IMR-90 (cell line): Measurements from ENCODE around the gene MIEF2. TPM values are rescaled to one million over a fixed set of nuclear protein-coding genes. Genes with fewer than 3 reads are reported as not detected.

Source experiments
- ATAC-seq: fragments of 200-7000 bp; cut with Tn5 transposase; 2 replicates; pipeline ENCODE4 v1.9.1; 2020; ENCODE audit warnings: low read depth, mild to moderate bottlenecking, moderate library complexity
- BruUV-seq: library from RNA; stranded (reverse); fragments of 400-500 nt; replicated peaks from 2 replicates; lab custom pipeline; 2021; lab: Mats Ljungman, UMichigan
- CTCF ChIA-PET: fragments of 300-600 bp; formaldehyde crosslinking; extraction: SDS; loops from one replicate; lab custom pipeline; 2021; ENCODE audit warnings: antibody characterized with exemption; lab: Yijun Ruan, JAX
- POLR2A ChIA-PET: fragments of 300-600 bp; sonication (Branson Sonifier 250); formaldehyde crosslinking; loops from one replicate; lab custom pipeline; 2022; ENCODE audit warnings: antibody characterized with exemption; ENCODE audit not compliant: unreplicated experiment; lab: Charles Lee
- DNase-seq: peaks from one replicate; pipeline ENCODE4 v3.0.0; 2013
- H2AFZ ChIP-seq: replicated peaks from 2 replicates; pipeline ENCODE3; 2013; ENCODE audit warnings: low read length, mild to moderate bottlenecking; ENCODE audit not compliant: poor library complexity
- H2AK5ac ChIP-seq: 2 replicates; pipeline ENCODE4 v1.6.1; 2013; ENCODE audit warnings: low read depth, low read length, inconsistent platforms
- H2AK9ac ChIP-seq: replicated peaks from 2 replicates; pipeline ENCODE3; 2013; ENCODE audit warnings: mild to moderate bottlenecking, low read depth, low read length, moderate library complexity; ENCODE audit not compliant: poor library complexity
- H2BK120ac ChIP-seq: 2 replicates; pipeline ENCODE4 v1.6.1; 2013; ENCODE audit warnings: low read depth, low read length, inconsistent platforms
- H2BK15ac ChIP-seq: 3 replicates; pipeline ENCODE4 v1.6.1; 2013; ENCODE audit warnings: low read depth, low read length, inconsistent platforms
- H2BK20ac ChIP-seq: 2 replicates; pipeline ENCODE4 v1.6.1; 2013; ENCODE audit warnings: low read depth, mild to moderate bottlenecking, inconsistent platforms, low read length, moderate library complexity
- H2BK5ac ChIP-seq: 2 replicates; pipeline ENCODE4 v1.6.1; 2013; ENCODE audit warnings: mild to moderate bottlenecking, low read depth, low read length, inconsistent platforms; ENCODE audit not compliant: poor library complexity, severe bottlenecking
- H3K14ac ChIP-seq: replicated peaks from 2 replicates; pipeline ENCODE4 v1.6.1; 2013; ENCODE audit warnings: low read depth, low read length, inconsistent platforms
- H3K18ac ChIP-seq: 2 replicates; pipeline ENCODE4 v1.6.1; 2013; ENCODE audit warnings: low read depth, low read length, control low read depth
- H3K23ac ChIP-seq: 2 replicates; pipeline ENCODE4 v1.6.1; 2013; ENCODE audit warnings: low read depth, low read length, inconsistent platforms
- H3K27ac ChIP-seq: 2 replicates; pipeline ENCODE4 v1.5.1; 2013; ENCODE audit warnings: mild to moderate bottlenecking, control low read depth, low read length; ENCODE audit not compliant: insufficient read depth
- H3K27me3 ChIP-seq: 2 replicates; pipeline ENCODE4 v1.6.1; 2013; ENCODE audit warnings: low read length; ENCODE audit not compliant: control insufficient read depth, insufficient read depth
- H3K36me3 ChIP-seq: 2 replicates; pipeline ENCODE4 v1.6.1; 2013; ENCODE audit warnings: low read length, mixed read lengths; ENCODE audit not compliant: control insufficient read depth, insufficient read depth
- H3K4ac ChIP-seq: 2 replicates; pipeline ENCODE4 v1.6.1; 2013; ENCODE audit warnings: low read depth, low read length, inconsistent platforms
- H3K4me1 ChIP-seq: 2 replicates; pipeline ENCODE4 v1.6.1; 2013; ENCODE audit warnings: low read length, mixed read lengths; ENCODE audit not compliant: control insufficient read depth, insufficient read depth
- H3K4me2 ChIP-seq: 2 replicates; pipeline ENCODE4 v1.6.1; 2013; ENCODE audit warnings: low read depth, mild to moderate bottlenecking, control low read depth, low read length, moderate library complexity
- H3K4me3 ChIP-seq: 2 replicates; pipeline ENCODE4 v1.5.1; 2013; ENCODE audit warnings: low read depth, mild to moderate bottlenecking, control low read depth, low read length, moderate library complexity; ENCODE audit not compliant: insufficient read depth
- H3K56ac ChIP-seq: 2 replicates; pipeline ENCODE4 v1.6.1; 2013; ENCODE audit warnings: low read length, inconsistent platforms; ENCODE audit not compliant: insufficient read depth; ENCODE audit errors: extremely low read depth
- H3K79me1 ChIP-seq, 2 experiments: 2 replicates each; pipeline ENCODE4 v1.6.1; 2013; ENCODE audit warnings: low read length in 2 of 2, inconsistent platforms in 1 of 2, low read depth in 1 of 2
- H3K9ac ChIP-seq: 2 replicates; pipeline ENCODE4 v1.6.1; 2013; ENCODE audit warnings: low read depth, low read length, control low read depth
- H3K9me1 ChIP-seq: 2 replicates; pipeline ENCODE4 v1.6.1; 2013; ENCODE audit warnings: low read length, inconsistent platforms; ENCODE audit not compliant: insufficient read depth
- H3K9me3 ChIP-seq: 2 replicates; pipeline ENCODE4 v1.6.1; 2013; ENCODE audit warnings: low read length; ENCODE audit not compliant: control insufficient read depth, insufficient read depth
- H4K20me1 ChIP-seq: 2 replicates; pipeline ENCODE4 v1.6.1; 2013; ENCODE audit warnings: low read length, inconsistent platforms; ENCODE audit not compliant: insufficient read depth
- H4K5ac ChIP-seq: 2 replicates; pipeline ENCODE4 v1.6.1; 2013; ENCODE audit warnings: mild to moderate bottlenecking, low read depth, low read length, control low read depth
- H4K8ac ChIP-seq, 2 experiments: 2 replicates each; pipeline ENCODE4 v1.6.1; 2013; ENCODE audit warnings: low read depth in 2 of 2, low read length in 2 of 2, control low read depth in 1 of 2, inconsistent platforms in 1 of 2
- H4K91ac ChIP-seq: 2 replicates; pipeline ENCODE4 v1.6.1; 2013; ENCODE audit warnings: low read depth, low read length, inconsistent platforms; ENCODE audit not compliant: insufficient read depth
- BHLHE40 ChIP-seq: fragments of 150-350 bp; IDR thresholded peaks from 2 replicates; pipeline ENCODE4 v1.6.1; 2016; ENCODE audit warnings: mild to moderate bottlenecking, low read depth, low read length
- CEBPB ChIP-seq: IDR thresholded peaks from 2 replicates; pipeline ENCODE4 v1.6.1; 2012; ENCODE audit warnings: low read depth, low read length, improper control_type of control experiment
- CHD1 ChIP-seq: IDR thresholded peaks from 2 replicates; pipeline ENCODE4 v1.6.1; 2012; ENCODE audit warnings: low read depth, low read length, improper control_type of control experiment
- CTCF ChIP-seq: conservative IDR thresholded peaks from 2 replicates; pipeline ENCODE4 v1.5.1; 2012; ENCODE audit warnings: mild to moderate bottlenecking, low read depth, low read length, improper control_type of control experiment
- ELK1 ChIP-seq: fragments of 150-350 bp; IDR thresholded peaks from 2 replicates; pipeline ENCODE4 v1.6.1; 2016; ENCODE audit warnings: low read depth, mild to moderate bottlenecking, low read length, moderate library complexity, borderline replicate concordance
- FOS ChIP-seq: fragments of 150-350 bp; IDR thresholded peaks from 2 replicates; pipeline ENCODE4 v1.6.1; 2016; ENCODE audit warnings: low read depth, low read length
- MAFK ChIP-seq: IDR thresholded peaks from 2 replicates; pipeline ENCODE4 v1.6.1; 2012; ENCODE audit warnings: low read depth, low read length, improper control_type of control experiment
- MAZ ChIP-seq: IDR thresholded peaks from 2 replicates; pipeline ENCODE4 v1.6.1; 2012; ENCODE audit warnings: low read depth, mild to moderate bottlenecking, low read length, improper control_type of control experiment, moderate library complexity, borderline replicate concordance
- MXI1 ChIP-seq: IDR thresholded peaks from 2 replicates; pipeline ENCODE4 v1.6.1; 2012; ENCODE audit warnings: low read depth, mild to moderate bottlenecking, low read length, moderate library complexity, borderline replicate concordance
- NFE2L2 ChIP-seq: fragments of 150-350 bp; IDR thresholded peaks from 2 replicates; pipeline ENCODE4 v1.6.1; 2016; ENCODE audit warnings: low read depth, mild to moderate bottlenecking, low read length
- POLR2A ChIP-seq: IDR thresholded peaks from 2 replicates; pipeline ENCODE4 v1.6.1; 2012; ENCODE audit warnings: mild to moderate bottlenecking, low read depth, low read length
- RAD21 ChIP-seq: IDR thresholded peaks from 2 replicates; pipeline ENCODE4 v1.6.1; 2012; ENCODE audit warnings: low read length, improper control_type of control experiment
- RCOR1 ChIP-seq: IDR thresholded peaks from 2 replicates; pipeline ENCODE4 v1.6.1; 2012; ENCODE audit warnings: mild to moderate bottlenecking, low read length, improper control_type of control experiment; ENCODE audit not compliant: insufficient replicate concordance
- RFX5 ChIP-seq: IDR thresholded peaks from 2 replicates; pipeline ENCODE4 v1.8.0; 2012; ENCODE audit warnings: low read depth, mild to moderate bottlenecking, low read length, moderate library complexity
- SMC3 ChIP-seq: fragments of 150-350 bp; IDR thresholded peaks from 2 replicates; pipeline ENCODE4 v1.6.1; 2016; ENCODE audit warnings: low read depth, mild to moderate bottlenecking, antibody characterized with exemption, low read length, moderate library complexity
- USF2 ChIP-seq: fragments of 150-350 bp; IDR thresholded peaks from 2 replicates; pipeline ENCODE4 v1.6.1; 2017; ENCODE audit warnings: mild to moderate bottlenecking, antibody characterized with exemption, low read length, low read depth
- WGBS, 2 experiments: methylation state at CpG; one replicate each; pipeline versions ENCODE4 v1.1.5 to v1.1.7; 2013; ENCODE audit warnings: missing lambda C conversion rate in 2 of 2; ENCODE audit not compliant: insufficient read length in 1 of 2; ENCODE audit errors: extremely low coverage in 2 of 2; 5-methylcytosine and 5-hydroxymethylcytosine counted together
- dilution Hi-C: fragments of 300-500 bp; cut with HindIII; formaldehyde crosslinking; loops from one replicate; pipeline ENCODE4 v1.14.3; 2018; ENCODE audit warnings: low sequenced_read_pairs; ENCODE audit not compliant: unreplicated experiment
- in situ Hi-C: fragments of 300-500 bp; cut with MboI; formaldehyde crosslinking; loops from 3 replicates; pipeline ENCODE4 v1.14.3; 2019; ENCODE audit warnings: low sequenced_read_pairs, inconsistent platforms, mixed read lengths
- intact Hi-C: fragments of 100-400 bp; cut with micrococcal nuclease; formaldehyde crosslinking; loops from 2 replicates; pipeline ENCODE4 v1.10.0; 2022
- polyA plus RNA-seq, 3 experiments: library from polyadenylated mRNA; depleted of rRNA; stranded (reverse); fragments of >200 nt; gene quantifications; 2 replicates each; pipeline ENCODE4 v1.2.3, GENCODE V29; 2012; ENCODE audit warnings: low replicate concordance in 1 of 3
- total RNA-seq: library from RNA; depleted of rRNA; stranded (reverse); fragments of >200 nt; gene quantifications from 2 replicates; pipeline ENCODE4 v1.2.3, GENCODE V29; 2012

MIEF2 gene
- total and polyA plus RNA-seq, 2 of the 4 experiments (the other 2 are of a cell fraction), result 9.1 to 26.6 TPM

- in situ Hi-C loops, result no loop called here
- no peak overlapping the region for H3K56ac ChIP-seq
- no peak overlapping the region for H4K8ac ChIP-seq
- no peak overlapping the region for H4K5ac ChIP-seq
- H2BK20ac ChIP-seq, result no peak overlapping the region
- no peak for TF ChIP-seq USF2
- no peak for TF ChIP-seq POLR2A
- no peak for TF ChIP-seq RFX5
- peak; percentile 91 for TF ChIP-seq NFE2L2
- no peak for TF ChIP-seq RAD21
- no peak for TF ChIP-seq FOS
- no peak for TF ChIP-seq ELK1
- TF ChIP-seq RCOR1, result no peak
- TF ChIP-seq MXI1, result peak; percentile 84; the same call in 1 of the 2 replicates
- TF ChIP-seq CEBPB, result no peak
- no peak for TF ChIP-seq CTCF
- no peak for TF ChIP-seq SMC3
- peak; percentile 69; the same call in 1 of the 2 replicates for TF ChIP-seq BHLHE40
- no peak for TF ChIP-seq CHD1
- peak; percentile 40 for TF ChIP-seq MAFK
- TF ChIP-seq MAZ, result no peak
- DNase-seq (peak; percentile 79), ATAC-seq (peak; percentile 92)
- H2BK5ac ChIP-seq, result no peak overlapping the region
- H2AK9ac ChIP-seq, result no peak overlapping the region
- H2BK15ac ChIP-seq, result no peak overlapping the region
- dilution Hi-C loops, result no loop called here
- POLR2A ChIA-PET, result no interaction called here
- H4K91ac ChIP-seq, result no peak overlapping the region
- H2BK120ac ChIP-seq, result no peak overlapping the region
- no peak overlapping the region for H3K23ac ChIP-seq
- no peak overlapping the region for H2AFZ ChIP-seq
- intact Hi-C loops, result no loop called here
- WGBS, 2 experiments, result no CpG with 5 or more reads among the region's 3 CpGs
- BruUV-seq, result no TSS peak
- H3K4ac ChIP-seq, result no peak overlapping the region
- no peaks in the 10 kb centered on the region for H3K9me3 ChIP-seq
- H3K4me1 ChIP-seq, result peaks cover 6% of the 10 kb centered on the region; the same call in 1 of the 2 replicates
- H3K14ac ChIP-seq, result no peak overlapping the region
- no peak overlapping the region for H3K4me2 ChIP-seq
- peaks cover 7 to 28% of the 10 kb centered on the region in 2 experiments; a peak in 3 of 4 replicates for H3K79me1 ChIP-seq
- H3K27ac ChIP-seq, result no peak overlapping the region
- H3K27me3 ChIP-seq, result no peaks in the 10 kb centered on the region
- H2AK5ac ChIP-seq, result no peak overlapping the region
- no peak overlapping the region for H3K4me3 ChIP-seq
- H3K18ac ChIP-seq, result no peak overlapping the region
- peaks cover 65% of the 10 kb centered on the region for H3K36me3 ChIP-seq
- CTCF ChIA-PET, result no interaction called here
- H4K20me1 ChIP-seq, result no peaks in the 10 kb centered on the region; the same call in 1 of the 2 replicates
- H3K9ac ChIP-seq, result no peak overlapping the region
- H3K9me1 ChIP-seq, result peaks cover 9% of the 10 kb centered on the region; the same call in 1 of the 2 replicates
Observed at GRCh38 chr17:18278867-18279266, 18.4 kb downstream of the MIEF2 start.
